ENCODE results near the gene MMP2. TPM values are rescaled to one million over a fixed set of nuclear protein-coding genes. Genes with fewer than 3 reads are reported as not detected.

MMP2 gene
- total RNA-seq, 1 experiment from 2014 or later, result 36.7 TPM

DNA sequence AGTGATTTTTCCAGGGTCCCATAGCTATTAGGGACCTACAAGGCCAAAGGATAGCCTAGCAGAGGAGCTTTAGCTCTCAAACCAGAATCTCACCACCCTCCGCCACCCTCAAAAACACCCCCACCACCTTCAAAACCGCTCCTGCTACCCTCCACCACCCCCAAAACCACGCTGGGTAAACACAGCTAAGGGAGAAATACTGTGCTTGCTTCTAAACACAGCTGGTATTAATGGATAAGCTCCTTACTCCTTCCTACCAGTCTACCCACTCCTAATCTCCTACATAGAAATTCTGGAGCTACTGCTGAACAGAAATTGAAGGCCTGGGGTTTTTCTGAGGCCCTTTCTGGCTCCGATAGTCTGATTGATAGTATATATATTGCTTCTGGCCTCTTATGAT, 27.7 kb downstream of the MMP2 start:
- no peaks in the 10 kb centered on the region; the same call in 1 of the 2 replicates for H3K27me3 ChIP-seq (ENCODE audit: control insufficient read depth, insufficient read depth, low read length)
- no peaks in the 10 kb centered on the region; the same call in none of the 2 replicates for H3K36me3 ChIP-seq (replicated peaks; ENCODE audit: control insufficient read depth, insufficient read depth, low read length)
- H3K4me3 ChIP-seq (ENCODE audit: insufficient read depth, low read depth, low read length), result no peak overlapping the region
- DNase-seq, result peak; percentile 3

DNA sequence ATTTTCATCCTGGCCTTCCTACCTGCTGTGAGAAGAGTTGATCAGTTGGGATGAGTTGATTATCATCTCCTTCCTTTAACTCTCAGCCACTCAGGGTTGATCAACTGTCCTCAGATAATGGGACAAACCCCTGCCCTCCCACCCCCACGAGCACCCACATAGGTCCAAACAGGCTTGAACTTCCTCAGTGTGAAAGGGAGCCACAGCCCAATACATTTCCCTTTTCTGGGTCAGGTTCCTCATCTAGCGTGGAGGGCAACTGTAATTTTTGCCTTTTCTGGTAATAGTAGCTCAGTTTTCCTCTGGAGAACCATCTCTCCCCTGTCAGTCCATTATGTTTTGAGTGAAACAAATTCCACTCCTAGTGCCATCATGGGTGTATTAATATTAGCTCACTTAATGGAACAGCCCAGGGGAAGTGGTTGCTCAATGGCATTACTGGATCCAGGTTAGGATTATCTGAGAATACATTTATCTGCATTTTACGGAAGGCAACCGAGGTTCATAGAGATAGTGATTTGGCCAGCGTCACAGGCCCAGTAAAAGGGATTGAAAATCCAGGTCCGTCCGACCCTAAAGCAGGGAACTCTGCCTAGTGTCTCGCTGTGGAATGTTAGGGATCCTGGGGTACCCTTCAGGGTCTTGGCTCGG, 29.4 kb downstream of the MMP2 start:
- DNase-seq, result no peak

DNA sequence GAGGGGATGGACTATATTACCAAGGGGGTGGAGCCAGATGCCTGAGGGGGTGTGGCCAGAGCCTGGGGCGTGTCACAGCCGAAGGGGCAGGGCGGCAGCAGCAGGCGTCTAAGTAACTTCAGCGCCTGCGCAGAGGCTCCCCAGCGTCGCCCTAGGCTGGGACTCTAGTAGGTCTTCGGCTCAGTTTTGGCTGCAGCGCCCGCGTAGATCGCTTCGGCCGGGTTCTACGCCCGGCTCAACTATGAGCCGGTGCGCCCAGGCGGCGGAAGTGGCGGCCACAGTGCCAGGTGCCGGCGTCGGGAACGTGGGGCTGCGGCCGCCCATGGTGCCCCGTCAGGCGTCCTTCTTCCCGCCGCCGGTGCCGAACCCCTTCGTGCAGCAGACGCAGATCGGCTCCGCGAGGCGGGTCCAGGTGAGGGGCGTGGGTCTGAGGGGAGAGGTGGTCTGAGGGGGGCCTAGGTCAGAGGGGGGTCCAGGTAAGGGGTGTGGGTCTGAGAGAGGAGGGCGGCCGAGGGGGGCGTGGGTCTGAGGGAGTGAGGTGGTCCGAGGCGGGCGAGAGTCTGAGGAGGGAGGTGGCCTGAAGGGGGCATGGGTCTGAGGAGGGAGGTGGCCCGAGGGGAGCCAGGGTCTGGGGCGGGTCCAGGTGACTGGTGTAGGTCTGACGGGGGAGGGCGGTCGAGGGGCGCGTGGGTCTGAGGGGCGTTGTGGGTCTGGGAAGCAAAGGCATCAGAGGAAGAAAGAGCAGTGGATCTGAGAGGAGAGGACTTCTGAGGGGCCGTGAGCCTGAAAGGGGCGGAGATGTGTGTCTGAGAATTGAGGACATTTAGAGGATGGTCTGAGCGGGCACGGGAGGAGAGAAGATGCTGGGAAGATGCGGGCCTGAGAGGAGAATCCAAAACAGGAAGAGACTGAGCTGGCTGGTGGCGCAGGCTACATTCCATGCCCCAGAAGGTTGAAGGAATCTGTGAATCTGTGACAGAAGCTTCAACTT, 30.2 kb downstream of the MMP2 start, which contains the start of gene LPCAT2:
Gene LPCAT2 (plus strand): TSS at position 132 of the 991 bp plus-strand sequence. CDS start 110 bp downstream, at position 242.
- Histone ChIP-seq H3K36me3 (replicated peaks; ENCODE audit: control insufficient read depth, insufficient read depth, low read length) (no peaks in the 10 kb centered on the region), H3K27me3 (ENCODE audit: control insufficient read depth, insufficient read depth, low read length) (no peaks in the 10 kb centered on the region; the same call in 1 of the 2 replicates), H3K4me3 (ENCODE audit: insufficient read depth, low read depth, low read length) (peak within 1 kb of the TSS; percentile 62)
- DNase-seq, result peak; percentile 96

More for the DNA sequence above, 29.4 kb downstream of the MMP2 start:
- no peak overlapping the region for H3K4me3 ChIP-seq (ENCODE audit: insufficient read depth, low read depth, low read length)
- H3K36me3 ChIP-seq (replicated peaks; ENCODE audit: control insufficient read depth, insufficient read depth, low read length), result no peaks in the 10 kb centered on the region; the same call in 1 of the 2 replicates
- H3K27me3 ChIP-seq (ENCODE audit: control insufficient read depth, insufficient read depth, low read length), result no peaks in the 10 kb centered on the region; the same call in 1 of the 2 replicates

DNA sequence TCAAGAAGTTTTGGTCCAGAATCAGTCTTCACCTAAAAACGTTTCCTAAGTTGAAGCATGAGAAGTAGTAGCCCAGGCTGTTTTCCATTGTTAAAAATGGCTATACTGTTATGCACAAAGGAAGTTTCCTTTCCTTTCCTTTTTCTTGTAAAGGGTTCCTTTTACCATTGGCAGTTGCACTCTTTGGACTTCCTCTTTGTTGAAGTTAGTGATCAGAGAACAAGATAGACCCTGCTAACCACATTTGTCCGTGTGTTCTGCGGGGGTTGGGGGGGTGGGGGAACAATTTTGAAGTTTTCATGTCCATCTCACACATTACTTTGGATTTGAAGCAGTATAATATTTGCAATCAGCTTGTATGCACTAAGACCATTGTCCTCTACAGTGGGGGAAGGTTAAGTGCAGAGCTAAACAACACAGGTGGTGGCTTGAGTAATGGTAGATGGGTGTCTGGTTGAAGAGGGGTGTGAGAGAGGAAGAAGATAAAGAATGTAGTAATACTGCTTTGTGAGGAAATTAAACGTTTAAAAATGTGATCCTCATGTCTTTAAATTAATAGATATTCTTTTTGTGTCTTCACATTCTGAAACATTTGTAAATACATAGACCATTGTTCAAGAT, 31.3 kb downstream of the MMP2 start:
- peak; percentile 4 for DNase-seq
- H3K4me3 ChIP-seq (ENCODE audit: insufficient read depth, low read depth, low read length), result no peak overlapping the region
- H3K27me3 ChIP-seq (ENCODE audit: control insufficient read depth, insufficient read depth, low read length), result no peaks in the 10 kb centered on the region; the same call in 1 of the 2 replicates
- H3K36me3 ChIP-seq (replicated peaks; ENCODE audit: control insufficient read depth, insufficient read depth, low read length), result no peaks in the 10 kb centered on the region

DNA sequence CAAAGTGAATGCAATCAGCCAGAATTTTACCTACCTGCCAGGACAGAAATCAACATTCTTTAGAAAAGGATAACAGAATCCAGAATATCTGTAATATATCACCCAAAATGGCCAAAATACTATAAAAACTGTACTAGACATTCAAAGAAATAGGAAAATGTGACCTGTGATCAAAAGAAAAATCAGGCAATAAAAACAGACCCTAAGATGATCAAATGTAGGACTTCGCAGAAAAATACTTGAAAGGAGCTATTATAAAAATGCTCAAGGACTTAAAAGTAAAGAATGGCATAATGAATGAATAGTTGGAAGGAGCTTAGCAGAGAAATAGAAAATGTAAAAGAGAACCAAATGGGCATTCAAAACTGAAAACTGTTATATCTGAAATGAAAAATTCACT, 33.9 kb downstream of the MMP2 start:
- Histone ChIP-seq H3K4me3 (ENCODE audit: insufficient read depth, low read depth, low read length) (no peak overlapping the region), H3K27me3 (ENCODE audit: control insufficient read depth, insufficient read depth, low read length) (no peaks in the 10 kb centered on the region; the same call in 1 of the 2 replicates), H3K36me3 (replicated peaks; ENCODE audit: control insufficient read depth, insufficient read depth, low read length) (no peaks in the 10 kb centered on the region)
- no peak for DNase-seq

DNA sequence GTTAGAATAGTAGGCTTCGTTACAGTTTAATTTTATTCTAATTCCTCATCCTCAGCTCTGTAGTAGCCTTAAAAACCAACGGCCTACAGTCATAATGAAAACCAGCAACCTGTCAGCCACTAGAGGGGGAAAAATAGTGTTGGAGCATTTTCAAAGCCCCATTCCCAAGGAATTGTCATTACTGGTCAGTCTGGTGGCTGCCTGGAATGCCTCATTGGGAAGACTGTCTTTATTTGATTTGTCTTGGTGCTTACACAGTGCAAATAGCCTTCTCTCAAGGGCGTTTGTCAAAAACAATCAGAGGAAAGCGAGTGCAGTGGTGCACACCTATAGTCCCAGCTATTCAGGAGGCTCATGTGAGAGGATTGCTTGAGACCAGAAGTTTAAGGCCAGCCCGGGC, 34.6 kb downstream of the MMP2 start:
- Histone ChIP-seq H3K4me3 (ENCODE audit: insufficient read depth, low read depth, low read length) (no peak overlapping the region), H3K36me3 (replicated peaks; ENCODE audit: control insufficient read depth, insufficient read depth, low read length) (no peaks in the 10 kb centered on the region), H3K27me3 (ENCODE audit: control insufficient read depth, insufficient read depth, low read length) (no peaks in the 10 kb centered on the region; the same call in 1 of the 2 replicates)
- no peak for DNase-seq

DNA sequence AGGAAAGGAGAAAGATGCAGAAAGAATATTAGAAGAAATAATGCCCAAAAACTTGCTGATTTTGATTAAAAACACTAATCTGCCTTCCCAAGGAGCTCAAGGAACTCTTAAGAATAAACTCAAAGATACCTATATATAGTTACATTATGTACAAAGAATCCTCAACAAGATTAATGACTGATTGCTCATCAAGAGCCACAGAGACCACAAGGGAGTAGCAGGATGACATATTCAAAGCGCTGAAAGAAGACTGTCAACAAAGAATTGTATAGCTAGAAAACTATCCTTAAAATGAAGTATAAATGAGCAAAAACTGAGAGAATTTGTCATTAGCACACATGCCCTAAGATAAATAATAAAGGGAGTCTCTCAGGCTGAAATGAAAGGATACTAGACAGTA, 36.1 kb downstream of the MMP2 start:
- Histone ChIP-seq H3K36me3 (replicated peaks; ENCODE audit: control insufficient read depth, insufficient read depth, low read length) (no peaks in the 10 kb centered on the region), H3K4me3 (ENCODE audit: insufficient read depth, low read depth, low read length) (no peak overlapping the region), H3K27me3 (ENCODE audit: control insufficient read depth, insufficient read depth, low read length) (no peaks in the 10 kb centered on the region; the same call in 1 of the 2 replicates)
- DNase-seq, result no peak

DNA sequence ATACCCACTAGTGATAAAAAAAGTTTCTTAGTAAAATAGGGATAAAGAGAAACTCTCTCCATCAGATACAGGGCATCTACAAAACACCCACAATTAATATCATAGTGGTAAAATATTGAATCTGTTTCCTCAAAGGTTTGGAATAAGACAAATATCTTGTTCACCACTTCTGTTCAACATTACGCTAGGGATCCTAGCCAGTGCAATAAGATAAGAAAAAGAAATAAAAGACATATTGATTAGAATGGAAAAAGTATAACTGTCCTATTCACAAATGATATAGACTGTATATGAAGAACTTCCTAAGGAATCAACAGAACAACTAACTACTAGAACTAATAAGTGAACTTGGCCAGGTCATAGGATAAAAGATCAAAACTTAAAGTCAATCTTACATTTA, 42.8 kb downstream of the MMP2 start:
- H3K36me3 ChIP-seq (replicated peaks; ENCODE audit: control insufficient read depth, insufficient read depth, low read length), result no peaks in the 10 kb centered on the region
- DNase-seq, result no peak
- H3K4me3 ChIP-seq (ENCODE audit: insufficient read depth, low read depth, low read length), result no peak overlapping the region
- H3K27me3 ChIP-seq (ENCODE audit: control insufficient read depth, insufficient read depth, low read length), result no peaks in the 10 kb centered on the region

DNA sequence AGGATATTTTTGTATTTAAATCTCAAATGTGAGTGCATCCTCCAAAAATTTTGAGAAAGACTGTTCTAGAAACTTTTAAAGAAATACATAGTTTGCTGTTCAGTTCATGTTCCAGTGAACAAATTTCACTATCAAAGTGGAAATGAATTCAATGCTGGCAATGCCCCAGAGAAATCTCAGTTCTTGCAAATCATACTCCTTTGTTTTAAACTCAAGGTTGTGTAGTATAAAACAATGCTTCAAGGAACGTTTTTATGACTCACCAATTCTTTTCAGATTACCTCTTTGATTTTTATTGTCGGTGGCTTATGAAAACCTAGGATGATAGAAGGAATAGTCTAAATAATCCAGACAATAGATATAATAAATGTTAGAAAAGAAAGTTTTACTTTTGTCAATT, 47.4 kb downstream of the MMP2 start:
- no peaks in the 10 kb centered on the region for H3K27me3 ChIP-seq (ENCODE audit: control insufficient read depth, insufficient read depth, low read length)
- H3K36me3 ChIP-seq (replicated peaks; ENCODE audit: control insufficient read depth, insufficient read depth, low read length), result no peaks in the 10 kb centered on the region
- no peak for DNase-seq
- H3K4me3 ChIP-seq (ENCODE audit: insufficient read depth, low read depth, low read length), result no peak overlapping the region

DNA sequence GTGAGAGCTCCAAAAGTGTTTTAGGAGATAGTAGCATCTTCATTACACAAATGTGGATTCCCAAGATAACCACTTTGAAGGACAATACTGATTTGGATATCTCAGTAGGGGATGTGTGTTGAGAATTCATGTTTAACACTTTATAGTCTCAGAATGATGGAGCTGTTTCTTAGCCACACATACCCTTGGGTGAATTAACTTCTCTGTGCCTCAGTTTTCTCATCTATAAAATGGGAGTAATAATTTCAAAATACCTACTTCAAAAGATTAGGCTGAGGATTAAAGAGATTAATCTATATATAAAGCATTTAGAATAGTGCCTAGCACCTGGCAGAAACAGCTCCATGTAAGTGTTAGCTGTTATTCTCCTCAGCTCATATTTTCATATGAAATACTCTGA, 48.9 kb downstream of the MMP2 start:
- Histone ChIP-seq H3K27me3 (ENCODE audit: control insufficient read depth, insufficient read depth, low read length) (no peaks in the 10 kb centered on the region), H3K36me3 (replicated peaks; ENCODE audit: control insufficient read depth, insufficient read depth, low read length) (no peaks in the 10 kb centered on the region), H3K4me3 (ENCODE audit: insufficient read depth, low read depth, low read length) (no peak overlapping the region)
- DNase-seq, result no peak

DNA sequence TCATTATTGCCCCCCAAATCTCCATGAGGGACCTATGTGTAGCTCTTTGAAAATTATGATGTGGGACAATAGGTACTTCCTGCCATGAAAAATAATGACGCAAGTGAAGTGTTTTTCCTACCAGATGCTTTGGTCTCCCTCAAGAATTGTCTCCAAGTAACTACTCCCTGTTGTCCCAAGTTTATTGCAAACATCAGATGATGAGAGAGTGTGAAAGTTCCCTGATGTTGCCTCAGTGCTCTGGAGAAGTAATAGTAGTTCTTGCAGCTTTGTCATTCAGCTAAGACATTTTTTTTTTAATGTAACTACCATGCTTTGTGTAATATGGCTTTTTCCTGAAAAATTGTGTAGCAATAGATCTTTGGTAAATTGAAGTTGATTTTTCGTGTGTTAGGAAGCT, 50.0 kb downstream of the MMP2 start:
- no peaks in the 10 kb centered on the region for H3K36me3 ChIP-seq (replicated peaks; ENCODE audit: control insufficient read depth, insufficient read depth, low read length)
- DNase-seq, result no peak
- no peaks in the 10 kb centered on the region for H3K27me3 ChIP-seq (ENCODE audit: control insufficient read depth, insufficient read depth, low read length)
- H3K4me3 ChIP-seq (ENCODE audit: insufficient read depth, low read depth, low read length), result no peak overlapping the region

DNA sequence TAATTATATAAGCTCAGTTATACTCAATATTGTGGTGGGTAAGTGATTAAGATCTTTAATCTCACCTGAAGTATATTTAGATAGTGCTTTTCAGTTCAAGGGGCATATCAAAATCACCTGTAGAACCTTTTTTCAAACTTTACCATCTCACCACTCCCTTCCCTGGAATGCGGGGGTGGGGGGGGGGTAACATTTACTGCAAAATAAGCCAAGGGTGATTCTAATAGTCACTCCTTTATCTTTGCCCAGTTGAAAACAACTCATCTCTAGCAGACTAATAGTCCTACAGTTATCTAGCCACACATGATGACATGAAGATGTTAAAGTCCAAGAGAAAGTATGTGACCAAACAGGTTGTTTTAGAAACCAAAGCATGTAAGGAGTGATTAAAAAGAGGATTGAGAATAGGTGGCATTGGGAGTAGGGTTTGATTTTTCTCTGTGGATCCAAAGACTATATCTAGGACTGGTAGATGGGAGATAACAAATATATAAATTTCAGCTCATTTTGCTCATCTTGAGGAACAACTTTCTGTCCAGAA, 51.4 kb downstream of the MMP2 start:
- Histone ChIP-seq H3K36me3 (replicated peaks; ENCODE audit: control insufficient read depth, insufficient read depth, low read length) (no peaks in the 10 kb centered on the region), H3K4me3 (ENCODE audit: insufficient read depth, low read depth, low read length) (no peak overlapping the region), H3K27me3 (ENCODE audit: control insufficient read depth, insufficient read depth, low read length) (no peaks in the 10 kb centered on the region)
- DNase-seq, result no peak

DNA sequence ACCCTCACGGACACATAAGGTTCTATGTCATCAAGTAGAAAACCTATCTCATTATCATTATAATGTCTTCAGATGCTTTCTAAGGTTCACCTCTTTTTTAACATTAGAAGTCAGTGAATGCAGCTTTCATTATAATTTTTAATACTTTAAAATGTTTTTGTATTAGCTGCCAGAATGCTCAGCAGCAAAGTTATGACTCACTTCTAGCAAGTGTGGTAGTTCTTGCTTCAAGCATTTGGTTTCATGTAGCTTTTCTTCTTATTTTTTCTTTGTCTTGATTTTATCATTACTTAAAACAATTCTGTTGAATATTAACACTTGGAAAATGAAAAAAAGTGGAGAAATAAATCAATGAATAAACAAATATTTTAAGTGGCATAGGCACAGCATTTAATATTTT, 53.2 kb downstream of the MMP2 start:
- H3K36me3 ChIP-seq (replicated peaks; ENCODE audit: control insufficient read depth, insufficient read depth, low read length), result no peaks in the 10 kb centered on the region

DNA sequence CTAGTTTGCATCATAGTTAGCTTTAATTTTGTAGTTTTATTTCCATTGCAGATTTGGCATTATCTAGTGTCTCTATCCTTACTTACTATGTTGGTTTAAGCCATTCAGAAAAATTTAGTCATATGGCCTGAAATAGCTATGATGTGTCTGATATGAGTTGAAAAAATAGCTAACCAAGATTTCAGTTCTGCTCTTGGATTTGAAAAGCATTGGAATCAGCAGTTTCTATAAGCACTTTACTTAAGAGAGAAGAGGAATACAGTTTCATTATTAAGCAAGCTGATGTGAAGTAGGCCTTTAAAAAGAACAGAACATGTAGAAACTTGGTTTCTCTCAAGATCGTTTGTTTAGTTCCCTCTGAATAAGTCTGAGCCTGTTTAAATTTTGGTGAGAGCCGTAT, 55.8 kb downstream of the MMP2 start:
- no peak for DNase-seq
- Histone ChIP-seq H3K36me3 (replicated peaks; ENCODE audit: control insufficient read depth, insufficient read depth, low read length) (no peaks in the 10 kb centered on the region), H3K4me3 (ENCODE audit: insufficient read depth, low read depth, low read length) (no peak overlapping the region), H3K27me3 (ENCODE audit: control insufficient read depth, insufficient read depth, low read length) (no peaks in the 10 kb centered on the region)

More for the DNA sequence above, 53.2 kb downstream of the MMP2 start:
- no peaks in the 10 kb centered on the region for H3K27me3 ChIP-seq (ENCODE audit: control insufficient read depth, insufficient read depth, low read length)
- H3K4me3 ChIP-seq (ENCODE audit: insufficient read depth, low read depth, low read length), result no peak overlapping the region
- DNase-seq, result no peak

Data from H7 (cell line).